ENCODE measurements around the gene PDLIM5. TPM values are rescaled to one million over a fixed set of nuclear protein-coding genes. Genes with fewer than 3 reads are reported as not detected.
A peak's percentile ranks its signal among the peaks of the same experiment; 100 is the strongest.

Gene PDLIM5
- total RNA-seq, 1 experiment from 2014 or later: 35.2 TPM

DNA sequence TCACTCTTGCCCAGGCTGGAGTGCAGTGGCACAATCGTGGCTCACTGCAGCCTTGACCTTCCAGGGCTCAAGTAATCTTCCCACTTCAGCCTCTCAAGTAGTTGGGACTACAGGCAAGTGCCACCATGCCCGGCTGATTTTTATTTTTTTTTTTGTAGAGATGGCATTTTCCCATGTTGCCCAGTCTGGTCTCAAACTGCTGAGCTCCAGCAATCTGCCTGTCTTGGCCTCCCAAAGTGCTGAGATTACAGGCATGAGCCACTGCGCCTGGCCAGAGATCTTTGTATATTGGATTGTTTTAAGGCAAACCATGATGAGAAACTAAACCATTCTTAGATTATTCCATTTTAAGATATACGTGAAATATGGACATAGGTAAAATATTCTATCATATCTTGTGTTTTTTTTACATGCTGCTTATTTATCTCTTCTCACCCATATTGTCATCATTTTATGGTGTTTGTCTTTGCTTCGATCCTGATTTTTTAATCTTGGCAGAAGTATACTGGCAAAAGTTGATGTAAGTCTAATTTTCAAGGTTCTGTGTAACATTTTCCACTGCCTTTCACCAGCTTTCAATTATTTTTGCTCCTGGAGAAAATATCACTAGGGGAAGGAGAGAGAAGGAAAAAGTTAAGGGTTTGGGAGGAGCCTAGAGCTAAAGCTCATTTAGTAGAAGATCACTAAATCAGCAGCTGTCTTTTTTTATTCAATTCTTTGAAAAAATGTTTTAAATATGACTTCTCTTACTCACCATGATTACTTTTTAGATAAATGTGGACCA, 27.8 kb downstream of the PDLIM5 start:
- in situ Hi-C loops (cut with HindIII; ENCODE audit: low pct_unique_long_range_greater_than_20kb, low sequenced_read_pairs): no loop called here
- DNase-seq (ENCODE audit: low read depth): no peak

DNA sequence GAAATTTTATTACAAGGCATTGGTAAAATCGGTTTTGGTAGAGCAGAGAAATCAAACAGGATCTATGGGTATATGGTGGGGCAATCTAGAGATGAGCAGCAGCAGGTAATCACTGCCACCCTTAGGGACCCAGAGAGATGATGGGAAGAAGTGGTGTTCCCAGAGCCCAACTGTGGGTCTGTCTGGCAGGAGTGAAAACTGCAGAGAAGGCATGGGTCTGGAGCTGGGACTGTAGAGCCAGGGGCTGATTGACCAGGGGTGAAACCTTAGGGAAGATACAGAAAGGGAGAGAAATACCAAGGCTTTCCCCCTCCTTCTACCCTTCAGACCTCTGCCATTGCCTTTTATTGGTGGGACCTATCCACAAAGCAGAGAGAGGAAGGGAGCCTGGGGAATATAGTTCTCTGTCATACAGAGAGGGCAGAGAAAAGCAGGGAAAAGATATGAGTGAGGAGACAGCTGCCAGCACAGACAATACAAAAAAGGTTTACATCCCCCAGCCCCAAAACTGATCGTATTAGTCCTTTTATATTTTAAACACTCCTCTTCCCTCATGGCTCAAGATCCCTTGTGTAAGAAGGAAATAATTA, 28.7 kb downstream of the PDLIM5 start:
- in situ Hi-C loops (cut with HindIII; ENCODE audit: low pct_unique_long_range_greater_than_20kb, low sequenced_read_pairs): no loop called here
- no peak for DNase-seq (ENCODE audit: low read depth)

DNA sequence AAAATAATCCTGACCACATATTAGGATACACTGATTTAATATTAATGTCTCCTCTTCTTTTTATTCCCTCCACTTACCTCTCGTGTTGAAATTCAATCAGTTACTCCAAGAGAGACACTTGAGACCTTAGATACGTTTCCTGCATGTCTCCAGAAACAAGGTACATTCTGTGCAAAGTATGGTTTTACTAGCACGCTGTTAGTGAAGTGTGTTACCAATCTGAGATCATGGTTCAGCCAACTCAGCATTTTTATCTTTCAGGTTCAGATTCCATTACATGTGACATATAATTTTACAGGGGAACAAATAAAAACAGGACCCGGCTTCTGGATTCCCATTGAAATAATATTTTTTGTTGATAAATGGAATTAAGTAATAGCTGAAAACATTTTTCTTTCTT, 32.2 kb downstream of the PDLIM5 start:
- DNase-seq (ENCODE audit: low read depth): no peak
- in situ Hi-C loops (cut with HindIII; ENCODE audit: low pct_unique_long_range_greater_than_20kb, low sequenced_read_pairs): no loop called here

DNA sequence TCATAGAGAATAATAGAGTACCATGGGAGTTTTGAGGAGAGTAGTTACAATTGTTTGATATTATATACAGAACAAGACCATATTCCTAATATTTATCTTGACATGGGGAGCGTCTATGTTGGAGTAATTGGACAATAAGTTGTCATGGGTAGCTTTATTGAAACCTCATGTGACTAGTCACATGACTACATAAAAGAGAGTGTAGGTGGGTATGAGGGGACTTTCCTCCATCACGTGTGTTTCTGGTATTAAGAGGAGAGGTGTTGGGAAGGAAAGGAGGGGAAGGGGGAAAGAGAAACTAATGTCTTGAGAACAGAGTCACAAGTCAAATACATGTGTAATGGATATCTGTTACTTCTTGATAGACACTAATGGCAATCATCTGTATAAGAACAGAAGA, 33.1 kb downstream of the PDLIM5 start:
- no peak for DNase-seq (ENCODE audit: low read depth)
- in situ Hi-C loops (cut with HindIII; ENCODE audit: low pct_unique_long_range_greater_than_20kb, low sequenced_read_pairs): no loop called here

DNA sequence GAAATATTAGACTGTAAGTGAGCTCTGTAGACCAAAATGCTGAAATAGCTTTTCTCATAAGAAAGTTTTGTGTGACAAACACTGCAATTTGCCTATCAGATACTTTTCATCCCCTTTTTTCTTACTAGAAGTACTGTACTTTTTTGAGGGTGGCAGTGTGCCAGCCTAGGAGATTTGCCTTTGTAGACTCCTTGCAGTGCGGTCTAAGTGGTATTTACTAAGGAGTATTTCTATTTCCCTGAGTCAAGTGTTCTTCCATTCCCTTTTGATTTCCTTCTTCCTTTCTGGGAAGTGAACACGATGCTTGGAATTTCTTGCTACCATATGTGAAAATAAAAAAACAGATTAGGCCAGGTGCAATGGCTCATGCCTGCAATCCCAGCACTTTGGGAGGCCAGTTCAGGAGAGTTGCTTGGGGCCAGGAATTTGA, 34.6 kb downstream of the PDLIM5 start:
- no peak for DNase-seq (ENCODE audit: low read depth)

DNA sequence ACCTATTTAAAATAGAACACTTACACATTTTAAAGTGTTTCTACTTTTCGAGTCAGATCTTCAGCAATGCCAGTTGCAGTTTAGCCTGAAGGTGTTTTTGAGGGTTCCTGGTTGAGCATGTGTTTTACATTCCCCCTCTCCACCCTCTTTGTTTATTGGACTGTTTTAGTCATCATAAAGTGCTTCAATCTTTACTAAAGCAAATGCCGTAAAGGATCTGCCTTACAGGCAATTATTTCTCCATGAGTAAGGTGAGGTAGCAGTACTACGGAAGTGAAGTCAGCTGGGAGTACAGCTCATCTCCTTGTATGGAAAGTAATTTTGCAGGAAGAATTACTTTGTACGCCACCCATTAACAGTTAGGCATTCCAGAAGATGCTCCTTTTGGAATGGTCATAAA, 36.9 kb downstream of the PDLIM5 start:
- in situ Hi-C loops (cut with HindIII; ENCODE audit: low pct_unique_long_range_greater_than_20kb, low sequenced_read_pairs): no loop called here
- no peak for DNase-seq (ENCODE audit: low read depth)

More for the DNA sequence above, 34.6 kb downstream of the PDLIM5 start:
- in situ Hi-C loops (cut with HindIII; ENCODE audit: low pct_unique_long_range_greater_than_20kb, low sequenced_read_pairs): no loop called here

DNA sequence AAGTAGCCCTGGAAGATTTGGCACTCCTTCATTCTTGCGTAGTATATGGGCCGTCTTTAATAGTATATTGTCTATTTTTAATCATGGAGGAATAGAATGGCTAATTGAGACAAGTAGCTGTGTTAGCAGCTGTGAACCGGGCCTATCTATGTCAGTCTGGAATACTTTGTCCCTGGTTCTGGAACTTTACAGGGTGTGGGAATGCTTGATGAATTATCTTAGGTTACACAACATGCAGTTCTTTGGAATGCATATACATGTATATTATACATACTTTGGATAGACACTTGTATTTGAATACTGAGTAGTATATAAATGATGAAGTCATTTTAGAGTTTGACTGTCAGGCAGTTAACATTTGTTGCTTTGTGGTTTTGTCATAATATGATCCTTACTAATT, 37.4 kb downstream of the PDLIM5 start:
- DNase-seq (ENCODE audit: low read depth): no peak
- in situ Hi-C loops (cut with HindIII; ENCODE audit: low pct_unique_long_range_greater_than_20kb, low sequenced_read_pairs): no loop called here

DNA sequence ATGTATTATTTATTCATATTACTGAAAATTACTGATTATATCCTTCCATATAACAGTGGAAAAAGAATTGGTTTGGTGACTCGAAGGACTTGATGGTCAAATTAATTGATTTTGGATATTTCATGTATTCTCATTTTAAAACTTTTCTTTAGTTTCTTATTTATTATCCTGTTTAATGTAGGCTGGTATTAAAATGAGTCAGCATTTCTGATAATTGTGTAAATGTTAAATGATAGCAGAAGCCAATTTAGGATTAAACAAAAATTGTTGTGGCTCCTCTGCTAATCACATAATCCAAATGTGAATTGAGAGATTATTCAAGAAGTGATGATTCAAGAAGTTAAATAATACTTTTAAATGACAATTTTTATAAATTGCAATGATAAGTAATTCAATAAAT, 38.7 kb downstream of the PDLIM5 start:
- in situ Hi-C loops (cut with HindIII; ENCODE audit: low pct_unique_long_range_greater_than_20kb, low sequenced_read_pairs): no loop called here

DNA sequence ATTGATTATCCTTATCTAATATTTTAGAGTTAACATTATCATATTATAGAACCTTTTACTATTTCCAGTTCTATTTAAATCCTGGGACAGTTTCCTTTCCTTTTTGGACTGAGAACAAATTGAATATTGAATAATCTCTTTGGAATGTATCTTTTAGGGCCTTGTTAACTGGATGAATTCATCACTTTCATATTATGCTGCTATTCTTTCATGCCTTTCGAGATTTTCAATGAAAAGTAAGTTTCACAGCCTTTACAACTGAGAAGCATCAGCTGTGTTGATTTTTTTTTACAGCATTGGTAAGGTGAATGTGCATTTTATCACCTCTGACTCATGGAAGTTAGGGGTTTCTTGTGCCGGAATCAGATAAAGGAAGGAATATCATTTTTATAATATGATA, 39.6 kb downstream of the PDLIM5 start:
- no peak for DNase-seq (ENCODE audit: low read depth)
- in situ Hi-C loops (cut with HindIII; ENCODE audit: low pct_unique_long_range_greater_than_20kb, low sequenced_read_pairs): no loop called here

More for the DNA sequence above, 38.7 kb downstream of the PDLIM5 start:
- DNase-seq (ENCODE audit: low read depth): no peak

DNA sequence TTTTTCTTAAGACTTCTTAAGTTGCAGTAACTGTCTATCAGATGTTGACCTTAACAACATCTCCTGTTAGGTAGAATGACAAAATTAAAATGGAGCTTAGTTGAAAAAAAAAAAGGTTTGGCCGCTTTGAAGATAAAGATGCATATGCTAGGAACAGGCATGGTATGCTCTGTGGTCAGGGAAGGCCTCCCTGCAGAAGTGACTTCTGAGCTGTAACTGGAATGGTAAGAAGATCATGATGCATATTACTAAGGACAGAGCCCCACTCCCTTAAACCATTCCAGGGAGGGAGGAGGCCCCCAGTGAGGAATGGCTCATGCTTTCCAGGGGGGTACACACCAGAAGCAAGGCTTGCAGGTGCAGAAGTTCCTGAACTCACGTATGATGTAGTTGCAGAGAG, 43.7 kb downstream of the PDLIM5 start:
- in situ Hi-C loops (cut with HindIII; ENCODE audit: low pct_unique_long_range_greater_than_20kb, low sequenced_read_pairs): no loop called here
- DNase-seq (ENCODE audit: low read depth): no peak

DNA sequence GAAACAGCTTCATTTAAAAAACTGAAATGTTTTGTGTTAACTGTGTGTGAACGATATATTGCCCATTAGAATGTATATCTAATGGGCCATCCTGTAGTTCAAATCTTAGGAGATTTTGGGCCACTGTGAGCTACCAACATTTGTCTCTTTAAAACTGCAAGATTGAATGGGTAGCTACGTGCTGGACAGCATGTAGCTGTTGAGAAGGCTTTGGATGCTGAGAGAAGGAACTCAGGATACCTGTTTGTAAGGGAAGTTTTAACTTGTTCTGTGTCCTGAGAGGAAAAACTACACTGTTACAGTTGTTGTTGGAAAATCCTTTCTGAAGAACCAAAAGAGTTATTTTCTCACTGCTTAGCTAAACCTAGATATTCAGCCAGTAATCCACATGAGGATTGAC, 45.9 kb downstream of the PDLIM5 start:
- in situ Hi-C loops (cut with HindIII; ENCODE audit: low pct_unique_long_range_greater_than_20kb, low sequenced_read_pairs): no loop called here

DNA sequence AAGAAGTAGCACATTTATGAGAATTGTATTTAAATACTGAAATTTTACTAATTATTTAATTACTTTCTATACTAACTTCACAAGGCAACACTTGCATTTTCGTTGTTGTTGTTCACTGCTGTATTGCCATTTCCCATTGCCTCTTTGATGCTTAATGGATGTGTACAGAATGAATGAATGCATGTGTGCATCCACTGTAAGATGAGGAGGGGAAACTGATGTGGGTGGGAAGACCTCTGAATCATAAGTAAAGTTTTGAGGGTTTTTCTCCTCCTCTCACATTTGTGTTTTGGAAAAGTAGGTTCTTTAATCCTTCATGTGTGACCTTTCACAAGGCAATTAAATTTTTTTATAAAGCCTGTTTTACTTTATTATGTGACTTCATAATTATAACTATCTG, 46.8 kb downstream of the PDLIM5 start:
- in situ Hi-C loops (cut with HindIII; ENCODE audit: low pct_unique_long_range_greater_than_20kb, low sequenced_read_pairs): no loop called here

More for the DNA sequence above, 45.9 kb downstream of the PDLIM5 start:
- no peak for DNase-seq (ENCODE audit: low read depth)

DNA sequence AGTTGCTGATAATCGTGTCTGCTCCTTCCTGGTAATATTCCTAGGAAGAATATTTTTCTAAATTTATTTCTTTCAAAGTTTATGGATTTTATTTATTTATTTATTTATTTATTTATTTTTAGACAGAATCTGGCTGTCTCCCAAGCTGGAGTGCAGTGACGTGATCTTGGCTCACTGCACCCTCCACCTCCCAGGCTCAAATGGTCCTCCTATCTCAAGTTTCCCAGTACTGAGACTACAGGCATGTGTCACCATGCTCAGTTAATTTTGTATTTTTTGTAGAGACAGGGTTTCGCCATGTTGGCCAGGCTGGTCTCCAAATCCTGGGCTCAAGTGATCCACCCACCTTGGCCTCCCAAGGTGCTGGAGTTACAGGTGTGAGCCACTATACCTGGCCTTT, 48.9 kb downstream of the PDLIM5 start:
- DNase-seq (ENCODE audit: low read depth): no peak
- in situ Hi-C loops (cut with HindIII; ENCODE audit: low pct_unique_long_range_greater_than_20kb, low sequenced_read_pairs): no loop called here

More for the DNA sequence above, 46.8 kb downstream of the PDLIM5 start:
- no peak for DNase-seq (ENCODE audit: low read depth)

DNA sequence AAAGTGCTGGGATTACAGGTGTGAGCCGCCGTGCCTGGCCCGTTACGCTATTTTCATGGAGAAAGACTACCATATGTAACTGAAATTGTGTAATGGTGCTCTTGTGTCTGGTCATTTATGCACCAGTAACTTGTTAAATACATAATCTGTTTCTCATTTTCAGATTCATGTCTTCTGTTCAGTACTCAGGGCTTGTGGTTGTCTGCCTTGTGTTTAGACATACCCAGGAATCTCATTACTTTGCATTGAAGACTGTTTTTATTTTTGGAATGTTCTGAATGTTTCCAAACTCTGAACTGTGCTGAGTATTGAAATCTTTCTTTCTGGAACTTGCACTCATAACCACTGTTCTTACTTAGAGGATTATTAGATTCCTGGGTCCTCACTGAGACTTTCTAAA, 52.8 kb downstream of the PDLIM5 start:
- DNase-seq (ENCODE audit: low read depth): no peak
- in situ Hi-C loops (cut with HindIII; ENCODE audit: low pct_unique_long_range_greater_than_20kb, low sequenced_read_pairs): no loop called here

DNA sequence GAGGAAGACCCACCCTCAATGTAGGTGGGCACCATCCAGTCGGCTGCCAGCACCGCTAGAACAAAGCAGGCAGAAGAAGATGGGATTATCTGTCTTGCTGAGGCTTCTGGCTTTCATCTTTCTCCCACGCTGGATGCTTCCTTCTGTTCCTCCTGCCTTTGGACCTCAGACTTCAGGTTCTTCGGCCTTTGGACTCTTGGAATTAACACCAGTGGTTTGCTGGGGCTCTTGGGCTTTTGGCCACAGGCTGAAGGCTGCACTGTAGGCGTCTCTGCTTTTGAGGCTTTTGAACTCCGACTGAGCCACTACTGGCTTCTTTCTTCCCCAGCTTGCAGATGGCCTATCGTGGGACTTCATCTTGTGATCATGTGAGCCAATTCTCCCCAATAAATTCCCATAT, 55.1 kb downstream of the PDLIM5 start:
- DNase-seq (ENCODE audit: low read depth): no peak

DNA sequence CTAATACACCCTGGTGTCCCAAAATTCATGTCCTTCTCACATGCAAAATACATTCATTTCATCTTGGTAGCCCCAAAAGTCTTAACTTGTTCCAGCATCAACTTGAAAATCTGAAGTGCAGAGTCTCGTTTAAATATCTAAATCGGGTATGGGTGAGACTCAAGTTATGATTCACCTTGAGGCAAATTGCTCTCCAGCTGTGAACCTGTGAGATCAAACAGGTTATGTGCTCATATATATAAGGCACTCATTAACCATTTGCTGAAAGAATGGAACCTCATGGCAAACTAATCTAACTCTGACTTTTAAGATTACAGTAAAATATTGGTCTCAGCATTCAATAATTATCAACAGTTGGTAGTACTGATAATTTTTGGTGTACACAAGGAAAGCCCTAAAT, 55.5 kb downstream of the PDLIM5 start:
- DNase-seq (ENCODE audit: low read depth): no peak
- in situ Hi-C loops (cut with HindIII; ENCODE audit: low pct_unique_long_range_greater_than_20kb, low sequenced_read_pairs): no loop called here

More for the DNA sequence above, 55.1 kb downstream of the PDLIM5 start:
- in situ Hi-C loops (cut with HindIII; ENCODE audit: low pct_unique_long_range_greater_than_20kb, low sequenced_read_pairs): no loop called here

DNA sequence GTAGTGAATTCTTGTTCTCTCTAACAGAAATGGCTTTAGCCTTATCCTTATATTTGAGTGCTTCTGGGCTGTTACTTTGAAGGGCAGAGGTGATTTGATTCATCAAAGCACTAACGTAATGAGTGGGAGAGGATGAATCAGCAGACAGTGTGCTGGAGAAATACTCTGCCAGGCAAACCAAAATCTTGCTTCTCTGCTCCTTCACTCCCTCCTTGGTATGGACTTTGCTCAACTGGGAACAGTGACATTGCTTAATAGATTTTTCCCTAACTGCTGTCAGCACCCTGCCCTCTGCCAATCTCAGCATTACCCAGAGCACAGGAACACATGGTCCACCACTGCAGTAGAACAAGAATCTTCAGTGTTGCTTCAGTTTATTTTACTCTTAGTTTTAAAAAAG, 56.0 kb downstream of the PDLIM5 start:
- DNase-seq (ENCODE audit: low read depth): peak; percentile 71

DNA sequence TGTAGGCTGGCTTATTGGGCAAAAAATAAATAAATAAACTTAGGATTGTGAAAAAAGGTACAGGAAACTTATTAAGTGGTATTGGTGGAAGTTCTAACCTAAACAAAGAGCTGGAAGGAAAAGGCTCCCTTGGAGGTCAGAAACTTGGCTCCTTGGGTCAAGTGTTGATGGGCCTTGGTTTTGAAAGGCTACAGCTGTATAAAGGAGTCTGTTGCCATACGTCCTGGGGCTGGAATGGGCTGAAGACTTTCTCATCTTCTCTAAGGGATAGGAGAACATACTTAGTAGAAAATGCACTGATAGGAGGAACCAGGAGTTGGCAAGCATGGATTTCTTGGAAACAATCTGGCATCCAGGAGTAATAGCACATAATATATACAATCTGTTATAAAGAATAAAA, 56.6 kb downstream of the PDLIM5 start:
- in situ Hi-C loops (cut with HindIII; ENCODE audit: low pct_unique_long_range_greater_than_20kb, low sequenced_read_pairs): no loop called here
- no peak for DNase-seq (ENCODE audit: low read depth)

More for the DNA sequence above, 56.0 kb downstream of the PDLIM5 start:
- in situ Hi-C loops (cut with HindIII; ENCODE audit: low pct_unique_long_range_greater_than_20kb, low sequenced_read_pairs): no loop called here

DNA sequence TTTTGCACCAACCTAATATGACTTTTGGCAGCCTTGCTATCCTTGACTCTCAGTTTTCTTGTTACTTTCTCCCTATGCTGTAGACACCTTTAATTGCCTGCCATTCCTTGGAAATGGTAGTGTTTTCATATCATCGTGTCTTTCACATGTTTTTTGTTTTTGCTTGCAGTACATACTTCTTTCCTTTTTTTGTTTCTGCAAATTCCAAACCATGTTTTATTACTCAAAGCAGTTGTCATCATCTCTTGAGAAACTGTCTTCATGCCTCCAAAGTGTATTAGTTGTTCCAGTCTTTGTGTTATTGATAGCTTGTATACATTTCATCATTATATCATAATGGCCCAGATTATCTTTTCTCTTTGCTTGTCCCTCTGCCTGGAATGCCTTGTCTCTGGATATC, 57.1 kb downstream of the PDLIM5 start:
- no peak for DNase-seq (ENCODE audit: low read depth)
- in situ Hi-C loops (cut with HindIII; ENCODE audit: low pct_unique_long_range_greater_than_20kb, low sequenced_read_pairs): no loop called here

DNA sequence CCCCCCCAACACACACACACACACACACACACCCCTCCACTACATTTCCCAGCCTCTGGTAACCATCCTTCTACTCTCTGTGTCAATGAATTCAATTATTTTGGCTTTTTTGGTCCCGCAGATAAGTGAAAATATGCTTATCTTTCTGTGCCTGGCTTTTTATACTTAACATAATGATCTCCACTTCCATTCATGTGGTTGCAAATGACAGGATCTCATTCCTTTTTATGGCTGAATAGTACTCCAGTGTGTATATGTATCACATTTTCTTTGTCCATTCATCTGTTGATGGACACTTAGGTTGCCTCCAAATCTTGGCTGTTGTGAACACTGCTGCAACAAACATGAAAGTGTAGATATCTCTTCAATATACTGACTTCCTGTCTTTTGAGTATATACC, 59.8 kb downstream of the PDLIM5 start:
- in situ Hi-C loops (cut with HindIII; ENCODE audit: low pct_unique_long_range_greater_than_20kb, low sequenced_read_pairs): no loop called here
- no peak for DNase-seq (ENCODE audit: low read depth)

Data from Caki2 (cell line).